GM18907 (cell line): Measurements from ENCODE around the gene NAXD.
"Not testable (repeated sequence)": the region's sequence is repeated elsewhere in the genome, so short reads cannot be mapped to it uniquely, and the experiment has no call there.

ENCODE experiments used
- ATAC-seq: cut with Tn5 transposase; IDR thresholded peaks from one replicate; pipeline ENCODE4 v1.9.1; 2021; ENCODE audit warnings: mild to moderate bottlenecking, moderate library complexity; ENCODE audit not compliant: unreplicated experiment

NAXD gene

GRCh38 chr13:110662777-110663443, 47.6 kb downstream of the NAXD start:
- ATAC-seq, result no peak

- ATAC-seq, result no peak
Measured at GRCh38 chr13:110663491-110663890, 48.1 kb downstream of the NAXD start.

GRCh38 chr13:110664041-110664440, 48.7 kb downstream of the NAXD start:
- no peak for ATAC-seq

GRCh38 chr13:110664673-110665072, 49.3 kb downstream of the NAXD start:
- no peak for ATAC-seq

GRCh38 chr13:110665491-110666254, 50.3 kb downstream of the NAXD start:
- no peak for ATAC-seq

GRCh38 chr13:110666255-110666533, 50.8 kb downstream of the NAXD start:
- no peak for ATAC-seq

- ATAC-seq, result no peak
Measured at GRCh38 chr13:110669036-110669435, 53.7 kb downstream of the NAXD start.

- not testable (repeated sequence) for ATAC-seq
Measured at GRCh38 chr13:110669814-110670213, 54.5 kb downstream of the NAXD start.

GRCh38 chr13:110676595-110677587, 61.5 kb downstream of the NAXD start:
- peak; percentile 79 for ATAC-seq

GRCh38 chr13:110677731-110678545, 62.6 kb downstream of the NAXD start:
- no peak for ATAC-seq

GRCh38 chr13:110680852-110681251, 65.5 kb downstream of the NAXD start:
- no peak for ATAC-seq

GRCh38 chr13:110681868-110682550, 66.7 kb downstream of the NAXD start:
- no peak for ATAC-seq

- ATAC-seq, result no peak
Measured at GRCh38 chr13:110682746-110683145, 67.4 kb downstream of the NAXD start.

GRCh38 chr13:110683203-110683883, 68.0 kb downstream of the NAXD start:
- ATAC-seq, result no peak

- no peak for ATAC-seq
Measured at GRCh38 chr13:110683921-110684320, 68.6 kb downstream of the NAXD start.

- ATAC-seq, result no peak
Measured at GRCh38 chr13:110684388-110685056, 69.2 kb downstream of the NAXD start.

GRCh38 chr13:110685305-110686020, 70.1 kb downstream of the NAXD start:
- no peak for ATAC-seq

GRCh38 chr13:110687736-110688135, 72.4 kb downstream of the NAXD start:
- no peak for ATAC-seq
